ENCODE measurements around the gene CD69.

The CD69 gene

GRCh38 chr12:9760699-9761418, at the start of gene CD69:
TSS of gene CD69 (minus strand) at chr12:9760901. CDS start at chr12:9760820, 81 bp downstream.
- no peak within 1 kb of the TSS for H3K4me3 ChIP-seq (ENCODE audit: low read length)
- H3K9me3 ChIP-seq (ENCODE audit: low read length): no peaks in the 10 kb centered on the region
- no peaks in the 10 kb centered on the region for H3K36me3 ChIP-seq (ENCODE audit: insufficient read depth, low read length)
- no peaks in the 10 kb centered on the region for H3K27me3 ChIP-seq (ENCODE audit: insufficient read depth, low read length)
- no peak within 1 kb of the TSS for H2AFZ ChIP-seq (ENCODE audit: low read depth, low read length)
- no peaks in the 10 kb centered on the region for H3K4me1 ChIP-seq (ENCODE audit: insufficient read depth, low read length)

GRCh38 chr12:9809866-9810265, 49.2 kb upstream of the CD69 start:
- no peaks in the 10 kb centered on the region for H3K4me1 ChIP-seq (ENCODE audit: insufficient read depth, low read length)
- H2AFZ ChIP-seq (ENCODE audit: low read depth, low read length): no peak overlapping the region
- H3K27me3 ChIP-seq (ENCODE audit: insufficient read depth, low read length): no peaks in the 10 kb centered on the region
- H3K4me3 ChIP-seq (ENCODE audit: low read length): no peak overlapping the region
- no peaks in the 10 kb centered on the region for H3K9me3 ChIP-seq (ENCODE audit: low read length)
- H3K36me3 ChIP-seq (ENCODE audit: insufficient read depth, low read length): no peaks in the 10 kb centered on the region

- no peaks in the 10 kb centered on the region for H3K36me3 ChIP-seq (ENCODE audit: insufficient read depth, low read length)
Measured at GRCh38 chr12:9809338-9809737, 48.6 kb upstream of the CD69 start.

GRCh38 chr12:9808504-9808903, 47.8 kb upstream of the CD69 start:
- H3K4me1 ChIP-seq (ENCODE audit: insufficient read depth, low read length): no peaks in the 10 kb centered on the region
- H3K4me3 ChIP-seq (ENCODE audit: low read length): no peak overlapping the region
- H3K27me3 ChIP-seq (ENCODE audit: insufficient read depth, low read length): no peaks in the 10 kb centered on the region
- no peak overlapping the region for H2AFZ ChIP-seq (ENCODE audit: low read depth, low read length)
- no peaks in the 10 kb centered on the region for H3K36me3 ChIP-seq (ENCODE audit: insufficient read depth, low read length)
- H3K9me3 ChIP-seq (ENCODE audit: low read length): no peaks in the 10 kb centered on the region

More at GRCh38 chr12:9809338-9809737, 48.6 kb upstream of the CD69 start:
- Histone ChIP-seq H3K9me3 (ENCODE audit: low read length) (no peaks in the 10 kb centered on the region), H2AFZ (ENCODE audit: low read depth, low read length) (no peak overlapping the region), H3K4me3 (ENCODE audit: low read length) (no peak overlapping the region), H3K27me3 (ENCODE audit: insufficient read depth, low read length) (no peaks in the 10 kb centered on the region), H3K4me1 (ENCODE audit: insufficient read depth, low read length) (no peaks in the 10 kb centered on the region)

- Histone ChIP-seq H3K4me3 (ENCODE audit: low read length) (no peak overlapping the region), H3K4me1 (ENCODE audit: insufficient read depth, low read length) (no peaks in the 10 kb centered on the region), H2AFZ (ENCODE audit: low read depth, low read length) (no peak overlapping the region), H3K9me3 (ENCODE audit: low read length) (no peaks in the 10 kb centered on the region), H3K27me3 (ENCODE audit: insufficient read depth, low read length) (no peaks in the 10 kb centered on the region), H3K36me3 (ENCODE audit: insufficient read depth, low read length) (no peaks in the 10 kb centered on the region)
Measured at GRCh38 chr12:9806714-9807113, 46.0 kb upstream of the CD69 start.

- H3K27me3 ChIP-seq (ENCODE audit: insufficient read depth, low read length): no peaks in the 10 kb centered on the region
- H3K36me3 ChIP-seq (ENCODE audit: insufficient read depth, low read length): no peaks in the 10 kb centered on the region
Measured at GRCh38 chr12:9805883-9806282, 45.2 kb upstream of the CD69 start.

GRCh38 chr12:9799961-9800360, 39.3 kb upstream of the CD69 start:
- Histone ChIP-seq H3K27me3 (ENCODE audit: insufficient read depth, low read length) (peaks cover 3% of the 10 kb centered on the region), H3K9me3 (ENCODE audit: low read length) (no peaks in the 10 kb centered on the region), H2AFZ (ENCODE audit: low read depth, low read length) (no peak overlapping the region)

More at GRCh38 chr12:9805883-9806282, 45.2 kb upstream of the CD69 start:
- no peak overlapping the region for H2AFZ ChIP-seq (ENCODE audit: low read depth, low read length)
- H3K4me3 ChIP-seq (ENCODE audit: low read length): no peak overlapping the region
- no peaks in the 10 kb centered on the region for H3K4me1 ChIP-seq (ENCODE audit: insufficient read depth, low read length)
- H3K9me3 ChIP-seq (ENCODE audit: low read length): no peaks in the 10 kb centered on the region

GRCh38 chr12:9797722-9798619, 37.3 kb upstream of the CD69 start:
- no peak overlapping the region for H3K4me3 ChIP-seq (ENCODE audit: low read length)
- H3K4me1 ChIP-seq (ENCODE audit: insufficient read depth, low read length): no peaks in the 10 kb centered on the region
- H2AFZ ChIP-seq (ENCODE audit: low read depth, low read length): no peak overlapping the region
- H3K27me3 ChIP-seq (ENCODE audit: insufficient read depth, low read length): peaks cover 3% of the 10 kb centered on the region
- H3K9me3 ChIP-seq (ENCODE audit: low read length): no peaks in the 10 kb centered on the region
- no peaks in the 10 kb centered on the region for H3K36me3 ChIP-seq (ENCODE audit: insufficient read depth, low read length)

More at GRCh38 chr12:9799961-9800360, 39.3 kb upstream of the CD69 start:
- H3K36me3 ChIP-seq (ENCODE audit: insufficient read depth, low read length): no peaks in the 10 kb centered on the region
- no peak overlapping the region for H3K4me3 ChIP-seq (ENCODE audit: low read length)
- no peaks in the 10 kb centered on the region for H3K4me1 ChIP-seq (ENCODE audit: insufficient read depth, low read length)

GRCh38 chr12:9796971-9797370, 36.3 kb upstream of the CD69 start:
- no peak overlapping the region for H3K4me3 ChIP-seq (ENCODE audit: low read length)
- no peaks in the 10 kb centered on the region for H3K4me1 ChIP-seq (ENCODE audit: insufficient read depth, low read length)
- H2AFZ ChIP-seq (ENCODE audit: low read depth, low read length): no peak overlapping the region
- no peaks in the 10 kb centered on the region for H3K36me3 ChIP-seq (ENCODE audit: insufficient read depth, low read length)
- peaks cover 3% of the 10 kb centered on the region for H3K27me3 ChIP-seq (ENCODE audit: insufficient read depth, low read length)
- no peaks in the 10 kb centered on the region for H3K9me3 ChIP-seq (ENCODE audit: low read length)

GRCh38 chr12:9796346-9796745, 35.6 kb upstream of the CD69 start:
- Histone ChIP-seq H3K4me3 (ENCODE audit: low read length) (no peak overlapping the region), H3K4me1 (ENCODE audit: insufficient read depth, low read length) (no peaks in the 10 kb centered on the region), H2AFZ (ENCODE audit: low read depth, low read length) (no peak overlapping the region), H3K36me3 (ENCODE audit: insufficient read depth, low read length) (no peaks in the 10 kb centered on the region), H3K27me3 (ENCODE audit: insufficient read depth, low read length) (peaks cover 3% of the 10 kb centered on the region), H3K9me3 (ENCODE audit: low read length) (no peaks in the 10 kb centered on the region)

GRCh38 chr12:9795945-9796344, 35.2 kb upstream of the CD69 start:
- no peaks in the 10 kb centered on the region for H3K36me3 ChIP-seq (ENCODE audit: insufficient read depth, low read length)
- no peak overlapping the region for H2AFZ ChIP-seq (ENCODE audit: low read depth, low read length)
- peaks cover 3% of the 10 kb centered on the region for H3K27me3 ChIP-seq (ENCODE audit: insufficient read depth, low read length)
- no peaks in the 10 kb centered on the region for H3K4me1 ChIP-seq (ENCODE audit: insufficient read depth, low read length)
- no peaks in the 10 kb centered on the region for H3K9me3 ChIP-seq (ENCODE audit: low read length)
- no peak overlapping the region for H3K4me3 ChIP-seq (ENCODE audit: low read length)

GRCh38 chr12:9794484-9795093, 33.9 kb upstream of the CD69 start:
- no peaks in the 10 kb centered on the region for H3K36me3 ChIP-seq (ENCODE audit: insufficient read depth, low read length)
- H3K4me1 ChIP-seq (ENCODE audit: insufficient read depth, low read length): no peaks in the 10 kb centered on the region
- H2AFZ ChIP-seq (ENCODE audit: low read depth, low read length): no peak overlapping the region
- H3K4me3 ChIP-seq (ENCODE audit: low read length): no peak overlapping the region
- peaks cover 3% of the 10 kb centered on the region for H3K27me3 ChIP-seq (ENCODE audit: insufficient read depth, low read length)
- no peaks in the 10 kb centered on the region for H3K9me3 ChIP-seq (ENCODE audit: low read length)

Measured in neuron (in vitro differentiated cells).